GM12878 (cell line): ENCODE results near the gene SUOX. TPM values are rescaled to one million over a fixed set of nuclear protein-coding genes. Genes with fewer than 3 reads are reported as not detected.

Source experiments
- ATAC-seq: fragments of 200-7000 bp; cut with Tn5 transposase; 3 replicates; pipeline ENCODE4 v1.9.1; 2020; ENCODE audit warnings: mild to moderate bottlenecking, moderate library complexity
- BruUV-seq: library from RNA; stranded (reverse); fragments of 400-500 nt; replicated peaks from 2 replicates; lab custom pipeline; 2021; lab: Mats Ljungman, UMichigan
- CTCF ChIA-PET: fragments of 300-600 bp; sonication (Branson Sonifier 250); formaldehyde crosslinking; extraction: SDS; loops from one replicate; lab custom pipeline; 2021; ENCODE audit warnings: inconsistent platforms; lab: Yijun Ruan, JAX
- POLR2A ChIA-PET: fragments of 350-600 bp; formaldehyde crosslinking; extraction: SDS; loops from one replicate; lab custom pipeline; 2021; ENCODE audit warnings: inconsistent platforms; lab: Charles Lee
- RAD21 ChIA-PET: fragments of 300-600 bp; sonication (Branson Sonifier 250); formaldehyde crosslinking; loops from one replicate; lab custom pipeline; 2023; ENCODE audit warnings: antibody characterized with exemption; ENCODE audit not compliant: unreplicated experiment; lab: Charles Lee
- SMC1A ChIA-PET: fragments of 300-600 bp; sonication (Branson Sonifier 250); formaldehyde crosslinking; loops from one replicate; lab custom pipeline; 2023; ENCODE audit not compliant: unreplicated experiment, uncharacterized antibody; lab: Charles Lee
- DNase-seq: peaks from one replicate; pipeline ENCODE4 v3.0.0-alpha.2; 2011; ENCODE audit warnings: low read depth, low spot score
- FAIRE-seq: peaks from 3 replicates; lab custom pipeline; 2011; peaks lifted over from hg19 to GRCh38; lab: Jason Lieb, UNC
- H2AFZ ChIP-seq: 2 replicates; pipeline ENCODE4 v1.6.0; 2011; ENCODE audit warnings: low read depth, low read length, control low read depth; ENCODE audit not compliant: control insufficient read depth
- H3K27ac ChIP-seq: 2 replicates; pipeline ENCODE4 v1.5.1; 2011; ENCODE audit warnings: control low read depth; ENCODE audit not compliant: control insufficient read depth, insufficient read depth
- H3K27me3 ChIP-seq, 2 experiments: replicated peaks in 1 of 2; 2 replicates each; pipeline versions ENCODE4 v1.6.0 to v1.6.1; 2011; ENCODE audit warnings: low read length in 1 of 2; ENCODE audit not compliant: control insufficient read depth in 2 of 2, insufficient read depth in 2 of 2
- H3K36me3 ChIP-seq, 2 experiments: 2 replicates each; pipeline ENCODE4 v1.5.1; 2011; ENCODE audit warnings: low read length in 1 of 2; ENCODE audit not compliant: control insufficient read depth in 2 of 2, insufficient read depth in 2 of 2
- H3K4me1 ChIP-seq: 2 replicates; pipeline ENCODE4 v1.6.1; 2011; ENCODE audit warnings: mild to moderate bottlenecking, low read length, moderate library complexity, mixed read lengths; ENCODE audit not compliant: control insufficient read depth, insufficient read depth
- H3K4me2 ChIP-seq: 2 replicates; pipeline ENCODE4 v1.6.0; 2011; ENCODE audit warnings: control low read depth; ENCODE audit not compliant: control insufficient read depth, insufficient read depth
- H3K4me3 ChIP-seq: fragments of 200-600 bp; sonication (generic); 2 replicates; pipeline ENCODE4 v1.5.1; 2016
- H3K79me2 ChIP-seq: 2 replicates; pipeline ENCODE4 v1.6.0; 2011; ENCODE audit warnings: low read length; ENCODE audit not compliant: control insufficient read depth, insufficient read depth
- H3K9ac ChIP-seq: 2 replicates; pipeline ENCODE4 v1.8.0; 2011; ENCODE audit warnings: low read length, control low read depth, mixed read lengths; ENCODE audit not compliant: control insufficient read depth, insufficient read depth
- H3K9me3 ChIP-seq: replicated peaks from 3 replicates; pipeline ENCODE4 v1.5.1; 2011; ENCODE audit warnings: mild to moderate bottlenecking, low read length; ENCODE audit not compliant: control insufficient read depth, insufficient read depth
- H4K20me1 ChIP-seq: 2 replicates; pipeline ENCODE4 v1.6.0; 2011; ENCODE audit not compliant: control insufficient read depth, insufficient read depth
- CBFB ChIP-seq: IDR thresholded peaks from 2 replicates; pipeline ENCODE4 v1.6.1; 2016; ENCODE audit warnings: antibody characterized with exemption, low read depth
- CHD1 ChIP-seq: IDR thresholded peaks from 2 replicates; pipeline ENCODE4 v1.6.1; 2012; ENCODE audit warnings: low read depth, low read length, improper control_type of control experiment
- E2F8 ChIP-seq: fragments of 450-650 bp; IDR thresholded peaks from 2 replicates; pipeline ENCODE4 v1.6.1; 2018; ENCODE audit warnings: mild to moderate bottlenecking, low read depth, moderate library complexity; ENCODE audit not compliant: partially characterized antibody
- JUNB ChIP-seq: IDR thresholded peaks from 2 replicates; pipeline ENCODE4 v1.6.1; 2016; ENCODE audit warnings: antibody characterized with exemption, mild to moderate bottlenecking
- MAX ChIP-seq: IDR thresholded peaks from 2 replicates; pipeline ENCODE4 v1.6.1; 2012; ENCODE audit warnings: low read depth, low read length, improper control_type of control experiment
- NR2F1 ChIP-seq: fragments of 450-650 bp; conservative IDR thresholded peaks from 2 replicates; pipeline ENCODE4 v1.6.1; 2017; ENCODE audit warnings: mild to moderate bottlenecking
- PML ChIP-seq: IDR thresholded peaks from 2 replicates; pipeline ENCODE4 v1.6.1; 2012; ENCODE audit warnings: low read length, inconsistent platforms
- RB1 ChIP-seq: fragments of 450-650 bp; formaldehyde crosslinking; IDR thresholded peaks from 2 replicates; pipeline ENCODE4 v1.6.1; 2017; ENCODE audit warnings: mild to moderate bottlenecking, borderline replicate concordance
- RUNX3 ChIP-seq: IDR thresholded peaks from 2 replicates; pipeline ENCODE4 v1.6.1; 2012; ENCODE audit warnings: low read length, inconsistent platforms
- SIN3A ChIP-seq: IDR thresholded peaks from 2 replicates; pipeline ENCODE4 v1.6.1; 2012; ENCODE audit warnings: low read depth, low read length, improper control_type of control experiment
- SMAD5 ChIP-seq: IDR thresholded peaks from 2 replicates; pipeline ENCODE4 v1.6.1; 2016; ENCODE audit warnings: antibody characterized with exemption, low read depth
- SMARCA5 ChIP-seq: fragments of 450-650 bp; IDR thresholded peaks from 2 replicates; pipeline ENCODE4 v1.6.1; 2017; ENCODE audit warnings: mild to moderate bottlenecking
- TCF12 ChIP-seq: IDR thresholded peaks from 2 replicates; pipeline ENCODE4 v1.6.1; 2011; ENCODE audit warnings: low read depth, mild to moderate bottlenecking, low read length
- ZNF24 ChIP-seq: fragments of 450-650 bp; IDR thresholded peaks from 2 replicates; pipeline ENCODE4 v1.6.1; 2017; ENCODE audit warnings: antibody characterized with exemption, mild to moderate bottlenecking
- ZNF274 ChIP-seq: IDR thresholded peaks from one replicate; pipeline ENCODE4 v1.8.0; 2011; ENCODE audit not compliant: insufficient read length, insufficient read depth
- WGBS: methylation state at CpG from one replicate; pipeline ENCODE4 v1.1.6; 2016; ENCODE audit warnings: low lambda C conversion rate; ENCODE audit not compliant: insufficient replicate concordance, insufficient coverage; ENCODE audit errors: missing lambda C conversion rate; 5-methylcytosine and 5-hydroxymethylcytosine counted together
- in situ Hi-C: fragments of 300-500 bp; cut with MboI; formaldehyde crosslinking; loops from 9 replicates; pipeline ENCODE4 v1.14.3; 2018; ENCODE audit warnings: mixed read lengths
- intact Hi-C: fragments of 100-400 bp; cut with micrococcal nuclease; formaldehyde crosslinking; loops from one replicate; pipeline ENCODE4 v1.14.2; 2022; ENCODE audit not compliant: unreplicated experiment
- polyA plus RNA-seq, 11 experiments: library from polyadenylated mRNA; depleted of rRNA in 4 of 11; unstranded in 6 of 11; stranded (reverse) in 5 of 11; fragments of >200 nt; fragmentation: Nextera tagmentation in 4 of 11; fragmentation: Illumina TruSeq in 1 of 11; extraction: Ambion mirVana in 4 of 11; extraction: Trizol in 1 of 11; gene quantifications; 1 replicate in 1 of 11; 2 replicates in 10 of 11; pipeline versions ENCODE4 v1.2.1 to v1.2.3, GENCODE V29; 2011 to 2016; ENCODE audit warnings: inconsistent platforms in 2 of 11, missing spikeins in 2 of 11, low read depth in 1 of 11
- total RNA-seq, 4 experiments: library from RNA; depleted of rRNA in 3 of 4; stranded (reverse); fragments of >200 nt in 3 of 4; fragmentation: Illumina TruSeq in 1 of 4; extraction: Trizol in 1 of 4; gene quantifications; 2 replicates each; pipeline versions ENCODE4 v1.2.1 to v1.2.3, GENCODE V29; 2013 to 2021
- TF ChIP-seq, protein P1 (sequence below): fragments of 450-650 bp; conservative IDR thresholded peaks from 2 replicates; pipeline ENCODE4 v1.6.1; 2017; ENCODE audit warnings: mild to moderate bottlenecking, moderate library complexity

Gene SUOX
- total and polyA plus RNA-seq, 10 of the 15 experiments (the other 5 are each of a cell fraction or from before 2014, with no cell fraction given) = 5.1 to 18.8 (median 13.4) TPM

DNA sequence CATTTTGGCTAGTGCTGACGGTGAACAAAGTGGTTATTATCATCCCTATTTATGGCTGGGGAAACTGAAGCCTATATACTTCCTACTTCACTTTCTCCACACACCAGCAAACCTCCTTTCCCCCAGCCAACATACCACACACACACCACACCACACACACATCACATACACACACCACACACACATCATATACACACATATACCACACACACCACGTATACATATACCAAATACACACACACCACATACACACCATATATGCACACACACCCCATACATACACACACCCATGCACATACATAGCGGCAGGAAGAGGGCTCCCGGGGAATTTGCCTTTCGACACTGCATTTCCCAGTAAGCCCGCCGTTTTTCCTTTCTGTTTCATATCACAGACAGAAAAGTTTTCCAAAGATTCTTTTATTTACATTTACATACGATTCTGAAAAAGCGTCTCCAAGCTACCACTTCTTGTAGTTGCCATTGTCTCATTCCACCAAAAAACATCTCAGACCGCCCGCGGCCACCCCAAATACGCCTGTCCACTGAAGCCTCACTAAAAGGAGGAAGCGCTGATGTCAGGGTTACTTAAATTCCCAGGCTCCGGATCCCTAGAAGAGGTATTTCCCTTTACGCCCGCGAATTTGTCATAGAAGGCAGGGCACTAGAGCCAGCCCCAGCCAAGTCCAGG, 24.0 kb upstream of the SUOX start (continued):
- TF ChIP-seq CBFB (no peak), RUNX3 (peak; percentile 72), MAX (no peak), ZNF274 (no peak), SMAD5 (0 out of 2 replicates have a peak, but pooled peaks have one; percentile 44)

- H4K20me1 ChIP-seq = no peaks in the 10 kb centered on the region
- no peaks in the 10 kb centered on the region for H3K9me3 ChIP-seq
- FAIRE-seq = peak; percentile 97
- peaks cover 44% of the 10 kb centered on the region for H3K79me2 ChIP-seq
- peak within 1 kb of the TSS; percentile 88 for H3K4me3 ChIP-seq
- WGBS = under 1% methylated on average over 39 of the region's 39 CpGs
- peaks cover 2% of the 10 kb centered on the region; the same call in 1 of the 2 replicates for H3K4me1 ChIP-seq
- SMC1A ChIA-PET = interaction anchor here (0.8 to 2.9 kb wide), 19 partner anchors 9 to 235 kb away, joined by 3 to 37 read pairs (median 4); partner anchors contain the start of genes DNAJC14, ORMDL2, SARNP and SUOX
- BruUV-seq = no TSS peak
- peaks cover 0 to 14% of the 10 kb centered on the region in 2 experiments for H3K36me3 ChIP-seq
- CTCF ChIA-PET = interaction anchor here (0.7 to 3.1 kb wide), 18 partner anchors 9 to 235 kb away, joined by 3 to 55 read pairs (median 5); partner anchors contain the start of genes ORMDL2, PYM1 and SUOX
- intact Hi-C loops (loop anchor here (1.0 to 5.0 kb wide), 4 partner anchors 42 to 474 kb away; partner anchors contain the start of genes DGKA, DNAJC14, RPS26 and TIMELESS), in situ Hi-C loops (no loop called here)
- RAD21 ChIA-PET = interaction anchor here (0.5 to 3.5 kb wide), 29 partner anchors 11 to 685 kb away, joined by 3 to 56 read pairs (median 4); partner anchors contain the start of genes CD63, DGKA, DNAJC14 and ESYT1
- H3K4me2 ChIP-seq = peak within 1 kb of the TSS; percentile 80
- H3K27ac ChIP-seq = peak within 1 kb of the TSS; percentile 85
- H3K9ac ChIP-seq = peak within 1 kb of the TSS; percentile 86
- DNase-seq = peak; percentile 100
- ATAC-seq = peak; percentile 91
- POLR2A ChIA-PET = interaction anchor here (0.5 to 3.6 kb wide), 41 partner anchors 10 to 1649 kb away, joined by 3 to 85 read pairs (median 6); partner anchors contain the start of genes CD63, COPZ1, DGKA and DNAJC14
- H2AFZ ChIP-seq = peak within 1 kb of the TSS; percentile 88
- H3K27me3 ChIP-seq = no peaks in the 10 kb centered on the region
- peak; percentile 49; the same call in 1 of the 2 replicates for TF ChIP-seq RB1
- peak; percentile 78; the same call in 1 of the 2 replicates for TF ChIP-seq NR2F1
- TF ChIP-seq SIN3A = peak; percentile 88
- TF ChIP-seq ZNF24 = no peak
- TF ChIP-seq JUNB = no peak
- TF ChIP-seq MAX = no peak; the same call in 1 of the 2 replicates
- no peak for TF ChIP-seq SMARCA5
- no peak for TF ChIP-seq CHD1
- peak; percentile 48 for TF ChIP-seq E2F8
- peak; percentile 85 for TF ChIP-seq TCF12
- TF ChIP-seq, protein P1, sequence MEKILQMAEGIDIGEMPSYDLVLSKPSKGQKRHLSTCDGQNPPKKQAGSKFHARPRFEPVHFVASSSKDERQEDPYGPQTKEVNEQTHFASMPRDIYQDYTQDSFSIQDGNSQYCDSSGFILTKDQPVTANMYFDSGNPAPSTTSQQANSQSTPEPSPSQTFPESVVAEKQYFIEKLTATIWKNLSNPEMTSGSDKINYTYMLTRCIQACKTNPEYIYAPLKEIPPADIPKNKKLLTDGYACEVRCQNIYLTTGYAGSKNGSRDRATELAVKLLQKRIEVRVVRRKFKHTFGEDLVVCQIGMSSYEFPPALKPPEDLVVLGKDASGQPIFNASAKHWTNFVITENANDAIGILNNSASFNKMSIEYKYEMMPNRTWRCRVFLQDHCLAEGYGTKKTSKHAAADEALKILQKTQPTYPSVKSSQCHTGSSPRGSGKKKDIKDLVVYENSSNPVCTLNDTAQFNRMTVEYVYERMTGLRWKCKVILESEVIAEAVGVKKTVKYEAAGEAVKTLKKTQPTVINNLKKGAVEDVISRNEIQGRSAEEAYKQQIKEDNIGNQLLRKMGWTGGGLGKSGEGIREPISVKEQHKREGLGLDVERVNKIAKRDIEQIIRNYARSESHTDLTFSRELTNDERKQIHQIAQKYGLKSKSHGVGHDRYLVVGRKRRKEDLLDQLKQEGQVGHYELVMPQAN = peak; percentile 89
- TF ChIP-seq PML = peak; percentile 85
Observed at GRCh38 chr12:55973599-55974307, 23.3 kb upstream of the SUOX start, which contains the start of gene RAB5B. Gene RAB5B, plus strand, starts transcription at chr12:55974078. Its CDS starts 12,883 bp downstream, at chr12:55986961.
